DND-41 (cell line): ENCODE results near the gene MRPS2.

Experiments used
- ATAC-seq: fragments of 200-7000 bp; cut with Tn5 transposase; 3 replicates; pipeline ENCODE4 v1.9.1; 2021; ENCODE audit warnings: low read depth; ENCODE audit not compliant: insufficient read depth
- DNase-seq: peaks from one replicate; pipeline ENCODE4 v3.0.0-alpha.2; 2020
- H2AFZ ChIP-seq: 2 replicates; pipeline ENCODE4 v1.6.0; 2012; ENCODE audit warnings: low read depth, low read length
- H3K27ac ChIP-seq: 2 replicates; pipeline ENCODE4 v1.5.1; 2012; ENCODE audit warnings: low read length, inconsistent platforms
- H3K27me3 ChIP-seq: fragments of 200-600 bp; sonication (generic); 2 replicates; pipeline ENCODE4 v1.6.0; 2012; ENCODE audit warnings: low read length, mild to moderate bottlenecking, inconsistent platforms; ENCODE audit not compliant: insufficient read depth, poor library complexity
- H3K36me3 ChIP-seq: 2 replicates; pipeline ENCODE4 v1.5.1; 2012; ENCODE audit warnings: low read length, inconsistent platforms; ENCODE audit not compliant: insufficient read depth
- H3K4me1 ChIP-seq: 2 replicates; pipeline ENCODE4 v1.5.1; 2012; ENCODE audit warnings: mild to moderate bottlenecking, low read length; ENCODE audit not compliant: insufficient read depth
- H3K4me2 ChIP-seq: 2 replicates; pipeline ENCODE4 v1.6.0; 2012; ENCODE audit warnings: mild to moderate bottlenecking, moderate library complexity, low read length, inconsistent platforms; ENCODE audit not compliant: insufficient read depth
- H3K4me3 ChIP-seq, 2 experiments: fragments of 200-600 bp in 1 of 2; shearing (Covaris generic) in 1 of 2; 2 replicates each; pipeline ENCODE4 v1.5.1; 2012 to 2016; ENCODE audit warnings: inconsistent platforms in 2 of 2, low read length in 2 of 2, mild to moderate bottlenecking in 2 of 2, low read depth in 1 of 2, moderate library complexity in 1 of 2
- H3K79me2 ChIP-seq: 2 replicates; pipeline ENCODE4 v1.6.0; 2012; ENCODE audit warnings: low read length, inconsistent platforms; ENCODE audit not compliant: insufficient read depth
- H3K9ac ChIP-seq: 2 replicates; pipeline ENCODE4 v1.6.0; 2012; ENCODE audit warnings: low read depth, mild to moderate bottlenecking, inconsistent platforms, low read length, moderate library complexity
- H3K9me3 ChIP-seq: 2 replicates; pipeline ENCODE4 v1.5.1; 2012; ENCODE audit warnings: low read length, moderate library complexity, mild to moderate bottlenecking, inconsistent platforms; ENCODE audit not compliant: insufficient read depth, severe bottlenecking
- H4K20me1 ChIP-seq: 2 replicates; pipeline ENCODE4 v1.6.0; 2012; ENCODE audit warnings: low read length; ENCODE audit not compliant: insufficient read depth
- EZH2 ChIP-seq: IDR thresholded peaks from 3 replicates; pipeline ENCODE4 v1.6.1; 2012; ENCODE audit warnings: borderline replicate concordance, low read depth, mild to moderate bottlenecking, moderate library complexity, low read length, inconsistent platforms; ENCODE audit not compliant: severe bottlenecking
- TF ChIP-seq, protein P1 (sequence below): IDR thresholded peaks from 2 replicates; pipeline ENCODE4 v1.5.1; 2012; ENCODE audit warnings: borderline replicate concordance, low read length, moderate library complexity, mild to moderate bottlenecking; ENCODE audit not compliant: poor library complexity, severe bottlenecking; ENCODE audit errors: extremely low read depth

The MRPS2 gene

DNA sequence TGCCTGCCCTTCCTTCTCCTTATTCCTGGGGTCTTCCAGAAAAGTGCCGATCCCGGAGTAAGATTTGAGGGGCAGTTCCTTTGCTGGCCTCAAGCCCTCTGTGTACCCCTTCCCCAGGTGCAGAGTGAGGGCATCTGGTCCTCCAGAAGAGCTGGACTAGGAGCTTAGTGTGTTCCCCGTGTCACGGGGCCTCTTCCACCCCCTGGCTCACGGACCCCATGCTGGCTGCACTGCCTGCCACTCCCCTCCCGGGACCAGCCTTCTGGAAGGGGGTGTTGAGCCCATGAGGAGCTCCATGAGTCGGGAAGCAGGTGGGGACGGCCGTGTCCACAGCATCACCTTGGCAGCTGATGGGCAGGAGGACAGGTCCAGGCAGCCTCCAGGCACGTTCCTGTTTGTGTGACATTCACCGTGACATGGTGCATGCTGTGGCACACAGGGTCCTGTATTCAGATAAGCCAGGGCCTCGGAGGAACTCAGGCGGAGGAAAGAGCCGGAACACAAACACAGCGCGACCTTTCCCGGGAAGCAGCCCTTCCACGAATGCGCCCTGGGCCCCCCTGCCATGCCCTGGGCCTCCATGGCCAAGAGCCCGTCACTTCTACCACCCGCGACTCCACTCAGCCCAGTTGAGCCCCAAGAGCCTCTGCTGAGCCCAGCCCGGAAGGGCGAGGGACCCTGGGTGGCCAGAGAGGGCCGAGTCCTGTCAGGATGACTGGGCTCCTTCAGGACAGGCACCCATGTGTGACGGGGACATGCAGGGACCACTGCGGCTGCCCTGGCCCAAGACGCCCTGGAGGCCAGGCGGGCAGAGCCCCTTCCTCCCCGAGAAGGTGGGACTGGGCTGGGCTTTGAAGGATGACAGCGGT is 14.8 kb downstream of the MRPS2 start:
- TF ChIP-seq, protein P1, sequence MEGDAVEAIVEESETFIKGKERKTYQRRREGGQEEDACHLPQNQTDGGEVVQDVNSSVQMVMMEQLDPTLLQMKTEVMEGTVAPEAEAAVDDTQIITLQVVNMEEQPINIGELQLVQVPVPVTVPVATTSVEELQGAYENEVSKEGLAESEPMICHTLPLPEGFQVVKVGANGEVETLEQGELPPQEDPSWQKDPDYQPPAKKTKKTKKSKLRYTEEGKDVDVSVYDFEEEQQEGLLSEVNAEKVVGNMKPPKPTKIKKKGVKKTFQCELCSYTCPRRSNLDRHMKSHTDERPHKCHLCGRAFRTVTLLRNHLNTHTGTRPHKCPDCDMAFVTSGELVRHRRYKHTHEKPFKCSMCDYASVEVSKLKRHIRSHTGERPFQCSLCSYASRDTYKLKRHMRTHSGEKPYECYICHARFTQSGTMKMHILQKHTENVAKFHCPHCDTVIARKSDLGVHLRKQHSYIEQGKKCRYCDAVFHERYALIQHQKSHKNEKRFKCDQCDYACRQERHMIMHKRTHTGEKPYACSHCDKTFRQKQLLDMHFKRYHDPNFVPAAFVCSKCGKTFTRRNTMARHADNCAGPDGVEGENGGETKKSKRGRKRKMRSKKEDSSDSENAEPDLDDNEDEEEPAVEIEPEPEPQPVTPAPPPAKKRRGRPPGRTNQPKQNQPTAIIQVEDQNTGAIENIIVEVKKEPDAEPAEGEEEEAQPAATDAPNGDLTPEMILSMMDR = no peak
- TF ChIP-seq EZH2 = no peak
- no peak overlapping the region for H3K4me3 ChIP-seq
- no peaks in the 10 kb centered on the region for H3K36me3 ChIP-seq
- DNase-seq = no peak
- no peak overlapping the region for H3K27ac ChIP-seq
- H2AFZ ChIP-seq = no peak overlapping the region
- no peaks in the 10 kb centered on the region for H3K79me2 ChIP-seq
- H3K4me1 ChIP-seq = no peaks in the 10 kb centered on the region
- no peaks in the 10 kb centered on the region for H3K9me3 ChIP-seq
- H3K27me3 ChIP-seq = no peaks in the 10 kb centered on the region
- no peak overlapping the region for H3K4me2 ChIP-seq
- no peak for ATAC-seq
- H3K9ac ChIP-seq = no peak overlapping the region
- H4K20me1 ChIP-seq = no peaks in the 10 kb centered on the region

DNA sequence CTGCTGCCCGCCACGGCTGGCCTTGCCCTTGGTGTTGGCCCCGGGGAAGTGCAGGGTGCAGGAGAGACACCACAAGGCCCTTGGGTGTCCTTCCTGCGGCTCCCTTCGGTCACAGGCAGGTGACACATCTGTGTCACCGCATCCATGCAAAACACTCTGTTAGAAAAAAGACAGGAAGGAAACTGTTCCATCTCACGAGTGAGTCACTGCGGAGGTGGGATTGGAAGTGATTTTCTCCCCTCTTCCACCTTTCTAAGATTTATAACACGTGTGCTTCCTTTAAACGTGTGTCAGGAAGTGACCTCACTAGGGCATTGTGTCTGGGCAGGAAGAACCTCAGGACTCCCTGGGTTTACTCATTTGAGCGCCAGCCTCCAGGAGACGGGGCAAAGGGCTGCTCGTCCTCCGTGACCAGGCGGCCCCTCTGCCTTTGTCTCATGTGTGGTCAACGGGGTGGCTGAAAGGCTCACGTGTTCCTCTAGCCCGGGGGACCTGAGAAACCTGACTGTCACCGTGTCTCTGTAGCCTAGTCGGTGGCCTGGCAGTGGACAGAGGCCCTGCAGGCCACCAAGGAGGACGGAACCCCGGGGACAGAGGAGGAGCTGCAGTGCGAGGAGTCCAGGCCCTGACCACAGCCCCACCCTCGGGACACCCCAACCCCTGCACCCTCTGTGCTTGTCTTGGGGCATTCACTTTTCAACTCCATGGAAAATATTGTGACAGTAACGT is 15.8 kb downstream of the MRPS2 start:
- Histone ChIP-seq H3K79me2 (no peaks in the 10 kb centered on the region), H3K9ac (no peak overlapping the region), H3K4me3 (no peak overlapping the region), H3K27me3 (no peaks in the 10 kb centered on the region), H3K36me3 (no peaks in the 10 kb centered on the region), H2AFZ (no peak overlapping the region), H4K20me1 (no peaks in the 10 kb centered on the region), H3K27ac (no peak overlapping the region), H3K9me3 (no peaks in the 10 kb centered on the region), H3K4me1 (no peaks in the 10 kb centered on the region), H3K4me2 (no peak overlapping the region)
- ATAC-seq (no peak), DNase-seq (no peak)
- TF ChIP-seq EZH2 = no peak
- TF ChIP-seq, protein P1 = no peak

DNA sequence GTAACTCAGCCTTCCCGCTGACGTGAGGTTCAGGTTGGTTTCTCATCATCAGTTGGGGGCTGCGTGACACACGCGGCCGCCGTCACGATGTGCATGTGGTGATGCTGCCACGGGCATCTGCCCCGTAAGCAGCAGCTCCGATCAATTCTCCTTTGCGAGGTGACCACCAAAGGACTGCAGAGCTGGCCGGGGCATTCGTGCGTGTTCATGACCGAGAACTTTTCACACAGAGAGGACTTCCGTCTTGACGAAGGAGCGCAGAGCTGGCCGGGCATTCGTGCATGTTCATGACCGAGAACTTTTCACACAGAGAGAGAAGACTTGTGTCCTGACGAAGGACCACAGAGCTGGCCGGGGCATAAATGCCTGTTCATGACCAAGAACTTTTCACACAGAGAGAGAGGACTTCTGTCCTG is 16.9 kb downstream of the MRPS2 start:
- no peak overlapping the region for H3K4me2 ChIP-seq
- H4K20me1 ChIP-seq = no peaks in the 10 kb centered on the region
- H3K4me3 ChIP-seq = no peak overlapping the region
- no peaks in the 10 kb centered on the region for H3K36me3 ChIP-seq
- H3K9me3 ChIP-seq = no peaks in the 10 kb centered on the region
- no peak overlapping the region for H3K27ac ChIP-seq
- H2AFZ ChIP-seq = no peak overlapping the region
- H3K27me3 ChIP-seq = no peaks in the 10 kb centered on the region
- no peak for DNase-seq
- no peak for ATAC-seq
- no peaks in the 10 kb centered on the region for H3K79me2 ChIP-seq
- H3K9ac ChIP-seq = no peak overlapping the region
- TF ChIP-seq, protein P1 = no peak
- no peak for TF ChIP-seq EZH2
- no peaks in the 10 kb centered on the region for H3K4me1 ChIP-seq
